Right hindlimb (tissue), 1 donor: ENCODE measurements around the gene CDK11A.
A peak's percentile ranks its signal among the peaks of the same experiment; 100 is the strongest.
"Not testable (repeated sequence)": the region's sequence is repeated elsewhere in the genome, so short reads cannot be mapped to it uniquely, and the experiment has no call there.

Source experiments
- DNase-seq: peaks from one replicate; pipeline ENCODE4 v3.0.0-alpha.2; 2018

The CDK11A gene

GRCh38 chr1:1715109-1715883 is 8.9 kb downstream of the CDK11A start:
- not testable (repeated sequence) for DNase-seq

GRCh38 chr1:1707897-1708296 is 16.3 kb downstream of the CDK11A start:
- DNase-seq: not testable (repeated sequence)

- not testable (repeated sequence) for DNase-seq
These were observed 16.9 kb downstream of the CDK11A start for GRCh38 chr1:1707241-1707640.

- DNase-seq: not testable (repeated sequence)
These were observed 18.5 kb downstream of the CDK11A start for GRCh38 chr1:1705623-1706022.

DNA sequence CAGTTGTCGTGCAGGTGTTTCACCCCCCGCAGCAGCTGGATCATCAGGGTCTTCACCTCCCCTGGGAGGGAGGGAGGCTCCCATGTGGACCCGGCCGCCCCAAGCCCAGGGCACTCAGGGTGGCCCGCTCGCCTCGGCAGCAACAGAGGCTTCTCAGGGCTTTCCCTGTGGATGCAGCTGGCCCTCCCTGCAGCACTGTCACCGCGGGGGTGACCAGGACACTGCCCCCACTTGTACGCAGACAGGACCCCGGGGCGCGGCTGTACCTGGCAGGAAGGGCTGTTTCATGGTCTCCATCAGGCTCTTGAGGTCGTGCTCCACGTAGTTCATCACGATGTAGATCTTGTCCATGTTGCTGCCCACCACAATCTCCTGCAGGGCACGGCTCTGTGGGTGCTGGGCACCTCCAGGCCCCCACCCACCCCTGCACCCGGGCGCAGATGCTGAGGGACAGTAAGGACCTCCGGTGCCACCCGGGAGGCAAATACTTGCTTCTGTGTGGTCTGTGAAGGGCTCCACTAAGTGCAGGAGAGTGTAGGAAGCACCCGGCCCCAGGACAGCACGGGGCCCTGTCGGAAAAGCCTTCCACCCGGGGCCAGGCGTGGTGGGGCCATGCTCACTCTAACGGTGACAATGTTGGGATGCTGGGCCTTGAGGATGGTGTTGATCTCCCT is 19.7 kb downstream of the CDK11A start:
- DNase-seq: peak; percentile 9

- peak; percentile 7 for DNase-seq
These were observed 20.4 kb downstream of the CDK11A start for GRCh38 chr1:1703796-1704195.

DNA sequence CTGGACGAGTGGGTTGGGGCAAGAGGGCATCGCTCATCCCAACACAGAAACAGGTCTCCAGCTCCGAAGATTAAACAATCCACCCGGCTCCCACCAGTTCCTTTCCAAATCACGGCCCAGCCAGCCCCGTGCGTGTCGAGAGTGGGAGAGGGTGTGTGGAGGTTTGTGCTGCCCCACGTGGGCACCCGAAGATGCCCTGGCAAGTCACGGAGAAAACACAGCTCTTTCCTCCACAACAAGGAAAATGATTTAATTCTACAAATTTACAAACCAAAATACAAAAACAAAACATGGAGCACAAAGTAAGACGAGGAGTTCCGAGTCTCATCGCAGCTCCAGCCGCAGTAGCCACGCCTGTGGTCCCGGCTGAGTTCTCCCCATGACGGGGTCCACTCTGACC is 21.7 kb downstream of the CDK11A start:
- not testable (repeated sequence) for DNase-seq

GRCh38 chr1:1700557-1700956 is 23.6 kb downstream of the CDK11A start:
- not testable (repeated sequence) for DNase-seq

DNA sequence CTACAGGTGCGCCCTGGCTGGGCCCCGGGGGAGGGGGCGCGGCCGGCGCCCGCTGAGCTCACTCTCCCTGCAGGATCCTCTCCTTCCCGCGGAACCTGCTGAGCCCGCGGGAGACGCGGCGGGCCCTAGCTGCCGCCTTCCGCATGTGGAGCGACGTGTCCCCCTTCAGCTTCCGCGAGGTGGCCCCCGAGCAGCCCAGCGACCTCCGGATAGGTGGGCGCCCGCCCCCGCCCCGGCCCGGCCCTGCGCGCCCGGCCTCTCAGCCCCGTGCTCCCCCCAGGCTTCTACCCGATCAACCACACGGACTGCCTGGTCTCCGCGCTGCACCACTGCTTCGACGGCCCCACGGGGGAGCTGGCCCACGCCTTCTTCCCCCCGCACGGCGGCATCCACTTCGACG is 24.1 kb downstream of the CDK11A start:
- not testable (repeated sequence) for DNase-seq

DNA sequence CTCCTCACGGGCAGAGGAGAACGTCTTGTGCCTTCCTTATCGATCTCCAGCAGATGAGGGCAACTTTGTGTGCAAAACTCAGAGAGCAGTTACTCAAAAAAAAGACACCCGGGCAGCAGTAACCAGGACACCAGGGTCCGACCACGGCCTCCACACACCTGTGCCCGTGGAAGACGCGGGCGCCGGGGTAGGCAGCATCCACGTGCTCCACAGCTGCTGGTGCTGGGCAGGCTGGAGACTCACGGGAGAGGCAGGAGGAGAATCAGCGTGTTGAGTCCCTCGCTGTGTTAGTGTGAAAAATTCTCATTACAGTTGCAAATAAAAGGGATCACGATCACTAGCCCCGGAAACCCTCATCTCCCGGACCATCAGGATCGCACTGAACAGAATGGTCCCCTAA is 25.1 kb downstream of the CDK11A start:
- DNase-seq: peak; percentile 2

GRCh38 chr1:1697358-1698183 is 26.6 kb downstream of the CDK11A start:
- not testable (repeated sequence) for DNase-seq

DNA sequence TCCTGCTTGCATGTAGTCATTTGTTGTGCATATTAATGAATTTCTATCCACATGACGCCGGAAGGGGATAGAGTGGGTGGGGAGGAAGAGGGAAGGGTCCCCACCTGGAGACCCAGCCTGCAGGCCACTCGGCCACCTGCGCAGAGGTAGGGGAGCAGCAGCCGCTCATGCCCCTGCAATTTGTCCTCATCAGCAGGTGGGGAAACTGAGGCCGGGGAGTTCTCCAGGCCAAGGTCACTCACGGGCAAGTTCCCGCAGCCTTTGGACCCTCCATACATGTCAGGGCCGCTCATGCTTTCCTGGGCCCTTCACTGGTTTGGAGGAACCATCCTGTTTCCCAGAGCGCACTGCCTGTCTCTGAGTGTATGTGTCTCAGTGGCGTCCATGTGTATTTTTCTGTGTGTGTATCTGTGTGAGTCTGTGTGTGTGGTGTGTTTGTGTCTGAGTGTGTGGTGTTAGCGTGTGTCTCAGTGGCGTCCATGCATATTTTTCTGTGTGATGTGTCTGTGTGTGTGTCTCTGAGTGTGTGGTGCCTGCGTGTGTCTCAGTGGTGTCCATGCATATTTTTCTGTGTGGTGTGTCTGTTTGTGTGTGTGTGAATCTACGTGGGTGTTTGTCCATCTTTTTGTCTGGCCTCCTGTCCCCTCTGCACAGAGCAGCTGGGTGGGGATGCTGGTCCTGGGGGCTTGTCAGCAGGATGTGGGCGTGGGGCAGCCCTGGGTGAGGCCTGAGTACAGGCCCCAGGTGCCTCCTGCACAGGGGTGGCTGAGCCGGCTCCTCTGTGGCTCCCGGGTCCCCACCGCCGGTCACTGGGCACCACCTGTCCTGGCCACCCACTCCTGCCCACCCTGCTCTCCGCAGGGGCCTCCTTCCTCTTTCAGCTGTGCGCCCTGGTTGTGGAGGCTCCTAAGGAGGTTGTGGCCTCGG is 27.5 kb downstream of the CDK11A start:
- DNase-seq: not testable (repeated sequence)

- peak; percentile 87 for DNase-seq
These were observed 31.2 kb downstream of the CDK11A start, which contains the start of gene SLC35E2B for GRCh38 chr1:1692714-1693647. TSS of gene SLC35E2B (minus strand) at chr1:1692795. CDS start at chr1:1676699, 16,096 bp downstream.

GRCh38 chr1:1692324-1692713 is 31.8 kb downstream of the CDK11A start:
- DNase-seq: peak; percentile 73

- not testable (repeated sequence) for DNase-seq
These were observed 32.7 kb downstream of the CDK11A start for GRCh38 chr1:1691443-1691842.

- not testable (repeated sequence) for DNase-seq
These were observed 34.6 kb downstream of the CDK11A start for GRCh38 chr1:1689526-1689925.

- DNase-seq: no peak
These were observed 36.3 kb downstream of the CDK11A start for GRCh38 chr1:1687846-1688245.

DNA sequence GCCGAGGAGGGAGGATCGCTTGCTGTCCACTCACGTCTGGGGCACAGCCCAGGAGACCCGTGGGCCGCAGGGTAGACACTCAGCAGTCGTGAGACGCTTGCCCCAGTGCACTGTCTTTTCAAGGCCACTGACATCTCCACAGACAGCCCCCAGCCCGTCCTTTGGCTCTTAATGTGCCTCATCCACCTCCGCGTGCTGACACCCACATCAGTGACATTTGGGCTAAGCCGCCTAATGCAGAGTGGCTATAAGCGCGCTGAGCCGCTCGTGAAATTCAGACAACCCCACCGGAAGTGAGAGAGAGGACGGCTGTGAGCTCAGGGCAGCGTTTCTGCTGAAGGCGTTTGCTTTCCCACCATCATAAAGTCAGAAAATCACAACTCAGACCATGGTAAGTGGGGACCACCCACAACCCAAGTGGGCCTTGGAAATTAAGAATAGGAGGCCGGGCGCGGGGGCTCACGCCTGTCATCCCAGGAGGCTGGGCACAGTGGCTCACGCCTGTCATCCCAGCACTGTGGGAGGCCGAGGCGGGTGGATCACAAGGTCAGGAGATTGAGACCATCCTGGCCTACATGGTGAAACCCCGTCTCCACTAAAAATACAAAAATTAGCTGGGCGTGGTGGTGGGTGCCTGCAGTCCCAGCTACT is 40.0 kb downstream of the CDK11A start:
- DNase-seq: no peak

GRCh38 chr1:1683104-1683905 is 40.9 kb downstream of the CDK11A start:
- no peak for DNase-seq

- DNase-seq: no peak
These were observed 43.3 kb downstream of the CDK11A start for GRCh38 chr1:1680912-1681273.
